Diencephalon (tissue), 1 donor: ENCODE results near the gene ATP5MK. TPM values are rescaled to one million over a fixed set of nuclear protein-coding genes. Genes with fewer than 3 reads are reported as not detected.

Source experiments
- total RNA-seq: library from RNA; depleted of rRNA; stranded (reverse); fragments of >200 nt; gene quantifications from one replicate; pipeline ENCODE4 v1.2.3, GENCODE V29; 2014

Gene ATP5MK
- total RNA-seq: 197 TPM

GRCh38 chr10:103396067-103396788 lies at the start of gene ATP5MK, which contains the start of gene PDCD11:
Gene ATP5MK (minus strand): TSS chr10:103396475. CDS start chr10:103392457, 4,018 bp downstream.
Gene PDCD11 (plus strand): TSS chr10:103396626. CDS start chr10:103398427, 1,801 bp downstream.

GRCh38 chr10:103367782-103368518 lies 28.3 kb downstream of the ATP5MK start, which contains the start of gene TAF5:
Gene TAF5 (plus strand): TSS chr10:103367976. CDS start chr10:103367990, 14 bp downstream.

GRCh38 chr10:103350517-103351260 lies 45.6 kb downstream of the ATP5MK start, which contains the start of gene PCGF6:
Gene PCGF6 (minus strand): TSS chr10:103351140. CDS start chr10:103351066, 74 bp downstream.

Other genes starting within 250 kb of the ATP5MK start
- gene NT5C2, start 203.2 kb downstream of the ATP5MK start, total RNA-seq: 115 TPM
- gene RPEL1, start 150.6 kb downstream of the ATP5MK start, total RNA-seq: not detected
- gene INA, start 119.3 kb downstream of the ATP5MK start, total RNA-seq: 223 TPM
- gene PCGF6, start 45.3 kb downstream of the ATP5MK start, total RNA-seq: 13.4 TPM
- gene TAF5, start 28.5 kb downstream of the ATP5MK start, total RNA-seq: 6.7 TPM
- 24.0 TPM for gene PDCD11, start 151 bp upstream of the ATP5MK start, total RNA-seq
- gene CALHM2, start 55.9 kb upstream of the ATP5MK start, total RNA-seq: 2.5 TPM
- 0.23 TPM for gene CALHM1, start 62.4 kb upstream of the ATP5MK start, total RNA-seq
- not detected for gene CALHM3, start 82.8 kb upstream of the ATP5MK start, total RNA-seq
- gene NEURL1, start 97.2 kb upstream of the ATP5MK start, total RNA-seq: 33.4 TPM